Superior temporal gyrus (tissue), 1 donor: ENCODE measurements around the gene IQSEC1.

Source experiments
- DNase-seq: peaks from one replicate; pipeline ENCODE4 v3.0.0-alpha.2; 2016; ENCODE audit errors: extremely low spot score

The IQSEC1 gene

DNA sequence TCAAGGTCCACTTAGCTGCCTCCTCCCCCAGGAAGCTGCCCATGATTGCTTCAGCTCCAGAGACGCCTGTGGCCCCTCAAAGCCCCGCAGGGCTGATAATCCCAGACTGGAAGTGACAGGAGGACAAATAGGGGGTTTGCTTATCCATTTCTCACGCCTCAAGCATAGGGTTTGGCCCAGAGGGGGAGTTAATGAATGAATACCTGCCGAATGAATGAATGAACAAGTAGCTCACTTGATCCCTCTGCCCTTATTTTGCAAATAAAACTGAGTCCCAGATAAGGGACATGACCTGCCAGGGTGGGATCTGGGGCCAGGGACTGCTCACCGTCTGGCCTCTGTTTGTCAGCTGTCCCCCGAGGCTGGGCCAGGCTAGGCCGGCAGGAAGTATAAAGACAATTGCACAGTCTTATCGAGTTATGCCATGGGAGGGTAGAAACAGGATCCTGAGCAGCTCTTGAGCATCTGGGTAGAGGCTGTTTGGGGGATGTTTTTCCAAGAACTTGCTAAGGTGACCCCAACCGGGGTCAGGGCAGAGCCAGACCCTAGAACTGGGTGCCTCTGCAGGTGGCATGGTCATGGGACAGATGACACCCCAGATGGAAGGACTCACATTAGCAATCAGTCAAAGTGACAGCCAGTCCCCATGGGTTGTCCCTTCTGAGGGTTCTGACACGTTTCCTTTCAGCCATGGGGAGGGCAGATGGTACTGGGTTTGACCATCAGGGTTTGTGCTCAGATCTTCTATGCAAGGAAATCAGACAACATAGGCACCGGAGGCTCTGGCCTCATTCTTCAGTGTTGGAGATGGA is 45.0 kb downstream of the IQSEC1 start:
- no peak for DNase-seq

DNA sequence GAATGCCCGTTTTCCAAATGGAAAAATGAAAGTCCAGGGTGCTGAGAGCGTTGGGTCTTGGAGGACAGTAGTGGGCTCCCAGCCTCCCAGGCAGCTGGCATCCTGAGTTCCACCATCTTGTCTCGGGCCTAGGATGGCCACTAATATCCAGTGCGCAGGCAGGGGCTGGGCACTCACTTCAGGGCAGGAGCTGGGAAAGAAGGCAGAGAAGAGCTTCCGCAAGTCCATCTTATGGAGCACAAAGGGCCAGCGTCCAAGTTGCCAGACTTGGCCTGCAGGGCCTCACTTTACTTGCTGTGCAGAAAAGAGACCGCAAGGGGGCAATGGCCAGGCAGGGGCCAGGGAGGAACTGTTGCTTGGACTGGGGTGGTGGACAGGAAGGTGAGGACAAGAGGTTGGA is 46.1 kb downstream of the IQSEC1 start:
- DNase-seq: no peak

DNA sequence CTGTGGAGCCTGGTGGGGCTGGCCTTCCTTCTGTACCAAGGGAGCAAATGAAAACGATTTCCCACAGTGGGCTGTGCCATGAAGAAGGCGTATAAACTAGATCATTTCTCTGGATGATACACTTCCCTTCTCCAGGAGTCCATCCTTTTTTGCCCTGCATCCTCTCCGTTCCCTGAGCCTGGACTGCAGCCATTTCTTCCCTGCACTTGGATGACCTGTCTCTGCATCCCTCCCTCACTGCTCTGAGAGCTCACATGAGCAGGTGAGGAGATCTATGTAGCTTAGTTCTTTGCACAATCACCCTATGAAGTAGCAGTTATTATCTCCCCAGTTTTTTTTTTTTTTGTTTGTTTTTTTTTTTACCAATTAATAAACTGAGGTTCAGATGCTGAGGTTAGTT is 46.7 kb downstream of the IQSEC1 start:
- no peak for DNase-seq

DNA sequence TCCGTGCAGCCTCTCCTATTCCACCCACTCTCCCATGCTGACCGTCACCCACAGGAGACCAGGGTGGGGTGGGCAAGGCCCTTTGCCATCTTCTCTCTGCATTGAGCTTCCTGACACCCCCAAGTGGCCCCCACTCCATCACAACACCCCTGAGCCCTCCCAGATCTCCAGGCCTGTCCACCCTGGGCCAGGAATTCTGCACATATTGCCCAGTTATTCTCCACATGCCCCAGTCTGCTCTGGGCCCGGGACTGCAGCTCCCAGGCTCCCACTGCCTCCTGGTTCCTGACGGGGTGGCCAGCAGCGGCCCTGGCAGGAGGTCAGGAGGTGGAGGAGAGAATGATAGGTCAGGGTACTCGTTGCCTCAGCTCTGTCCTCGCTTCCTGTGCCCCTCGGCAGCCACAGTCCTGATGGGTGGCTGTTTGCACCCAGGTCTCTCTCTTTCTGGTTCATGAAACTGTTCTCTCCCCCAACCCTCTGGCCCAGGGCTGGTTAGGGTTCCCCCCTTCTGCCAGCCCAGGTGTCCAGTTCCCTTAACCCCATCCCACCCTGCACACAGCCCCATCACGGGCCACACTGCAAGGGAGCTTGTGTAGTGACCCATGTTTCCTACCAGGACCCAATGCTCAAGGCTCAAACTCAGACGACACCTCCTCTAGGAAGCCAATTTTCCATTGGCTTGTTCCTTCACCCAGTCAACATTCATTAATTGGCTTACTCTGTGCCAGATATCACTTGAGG is 47.3 kb downstream of the IQSEC1 start:
- no peak for DNase-seq

DNA sequence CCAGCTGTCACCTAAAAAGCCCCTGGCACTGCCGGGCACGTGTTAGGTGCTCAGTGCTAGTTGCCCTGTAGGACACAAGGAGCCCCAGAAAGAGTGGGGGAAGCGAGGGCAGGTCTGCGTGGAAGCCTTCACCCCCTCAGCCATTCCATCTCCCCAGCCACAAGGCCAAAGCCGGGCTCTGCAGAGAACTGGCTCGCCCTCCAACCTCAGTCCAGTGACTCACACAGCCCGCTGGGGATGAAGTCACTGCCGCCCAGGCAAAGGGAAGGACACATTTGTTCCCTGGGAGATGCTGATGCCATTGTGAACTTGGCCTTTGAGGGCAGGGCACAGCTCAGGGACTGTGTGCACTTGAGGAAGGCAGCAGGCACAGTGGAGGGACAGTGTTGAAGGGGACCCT is 48.1 kb downstream of the IQSEC1 start:
- DNase-seq: peak; percentile 73

DNA sequence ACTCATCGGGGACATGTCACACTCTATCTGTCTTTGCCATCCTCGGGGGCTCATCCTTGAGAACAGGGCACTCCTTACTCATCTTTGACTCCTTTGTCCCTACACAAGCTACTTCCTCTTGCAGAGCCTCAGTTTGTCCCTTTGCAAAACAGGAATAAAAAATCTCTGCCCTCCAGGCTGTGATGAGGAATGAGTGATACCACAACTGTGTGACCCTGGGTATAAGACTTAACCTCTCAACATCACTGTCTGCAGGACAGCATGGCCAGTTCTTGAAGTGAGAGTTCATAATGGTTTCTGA is 48.5 kb downstream of the IQSEC1 start:
- no peak for DNase-seq

DNA sequence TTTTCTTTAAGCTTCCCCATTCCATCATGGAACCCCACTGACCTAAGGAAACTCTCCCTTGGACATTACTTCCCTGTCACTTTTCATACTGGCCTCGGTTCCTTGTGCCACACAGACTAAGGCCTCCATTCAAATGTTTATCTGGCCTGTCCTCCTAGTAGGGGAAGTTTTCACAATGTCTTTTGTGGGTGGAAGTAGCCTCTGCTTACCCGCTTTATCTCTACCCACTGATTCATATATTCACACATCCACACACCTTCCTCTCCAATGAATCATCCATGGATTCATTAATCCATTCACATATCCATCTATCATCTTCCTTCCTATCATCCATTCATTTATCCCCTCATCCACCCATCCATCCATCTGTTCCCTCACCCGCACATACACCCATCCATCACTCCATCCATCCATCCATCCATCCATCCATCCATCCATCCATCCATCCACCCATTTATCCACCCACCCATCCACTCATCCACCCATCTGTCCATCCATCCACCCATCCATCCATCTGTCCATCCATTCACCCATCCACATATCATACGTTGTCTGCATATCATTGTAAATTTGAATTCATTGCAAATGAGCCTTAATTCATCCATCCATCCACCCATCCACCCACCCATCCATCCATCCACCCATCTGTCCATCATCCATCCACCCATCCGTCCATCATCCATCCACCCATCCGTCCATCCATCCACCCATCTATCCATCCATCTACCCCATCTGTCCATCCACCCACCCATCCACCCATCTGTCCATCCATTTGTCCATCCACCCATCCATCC is 49.1 kb downstream of the IQSEC1 start:
- no peak for DNase-seq

DNA sequence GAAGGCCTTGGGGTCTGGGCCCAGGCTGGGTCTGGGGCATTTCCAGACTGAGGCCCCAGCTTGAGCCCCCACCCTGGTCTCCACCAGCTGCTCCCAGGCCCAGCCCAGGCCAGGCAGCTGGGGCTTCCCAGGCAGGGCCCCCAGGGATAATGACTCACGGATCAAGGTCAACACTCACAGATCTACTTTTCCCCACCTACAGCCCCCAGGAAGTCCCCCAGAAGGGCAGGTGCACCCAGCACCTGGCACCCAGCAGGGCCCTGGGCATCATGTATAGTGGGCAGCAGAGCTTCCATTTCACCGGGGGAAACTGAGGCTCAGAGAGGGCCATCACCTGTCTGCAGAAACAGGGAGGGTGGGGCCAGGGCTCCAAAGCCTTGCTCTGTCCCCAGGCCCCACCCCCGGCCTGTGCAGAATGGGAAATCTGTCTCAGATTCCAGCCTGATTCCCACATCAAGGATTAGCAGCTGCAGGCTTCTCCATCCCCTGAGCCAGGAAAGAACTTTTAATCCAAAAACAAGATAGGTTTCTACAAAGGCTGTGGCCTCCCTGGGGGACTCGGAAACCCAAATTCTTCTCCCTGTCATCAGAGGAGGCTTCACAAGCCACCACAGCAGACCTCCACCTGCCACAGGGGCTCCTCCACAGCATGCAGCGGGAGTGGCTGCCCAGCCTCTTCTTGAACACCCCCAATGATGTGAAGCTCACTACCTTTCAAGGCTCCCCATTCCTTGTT is 49.8 kb downstream of the IQSEC1 start:
- DNase-seq: no peak

DNA sequence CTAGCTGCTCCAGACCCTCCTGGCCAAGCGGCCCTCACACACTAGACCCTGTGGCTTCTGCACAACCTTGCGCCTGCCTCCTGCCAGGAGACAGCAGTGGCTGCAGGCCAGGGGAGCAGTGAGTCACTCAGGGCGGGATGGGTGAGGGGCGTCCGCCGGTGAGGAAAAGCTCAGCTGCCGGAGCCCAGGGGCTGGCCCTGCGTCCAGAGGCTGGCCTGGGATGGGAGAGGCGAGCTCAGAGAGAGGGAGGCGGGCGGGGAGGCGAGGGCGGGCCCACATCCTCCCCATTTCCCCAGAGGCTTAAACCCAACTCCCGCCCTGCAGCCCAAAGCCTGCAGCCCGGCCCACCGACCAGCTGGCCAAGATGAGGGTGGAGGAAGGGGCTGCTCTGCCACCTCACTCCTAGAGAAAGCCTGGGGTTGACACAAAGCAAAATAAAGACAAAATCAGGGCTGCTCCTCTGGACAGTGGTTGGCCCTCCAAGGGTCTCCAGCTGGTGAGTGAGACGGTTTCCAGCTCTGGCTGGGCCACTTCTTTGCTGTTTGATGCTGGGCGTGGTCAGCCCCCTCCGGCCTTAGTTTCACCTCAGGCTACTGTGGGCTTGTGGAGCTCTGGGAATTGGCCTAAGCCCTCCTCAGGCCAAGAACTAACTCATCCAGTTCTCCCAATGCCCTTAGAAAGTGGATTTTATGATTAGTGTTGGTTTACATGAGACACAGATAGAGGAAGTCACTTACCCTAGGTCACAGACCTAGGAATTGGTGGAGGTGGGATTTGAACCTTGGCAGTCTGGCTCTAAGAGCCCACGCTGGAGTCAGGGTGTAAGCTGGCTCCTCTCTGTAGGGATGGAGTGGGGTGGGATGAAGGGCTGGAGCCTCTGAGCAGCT is 50.6 kb downstream of the IQSEC1 start:
- DNase-seq: no peak

DNA sequence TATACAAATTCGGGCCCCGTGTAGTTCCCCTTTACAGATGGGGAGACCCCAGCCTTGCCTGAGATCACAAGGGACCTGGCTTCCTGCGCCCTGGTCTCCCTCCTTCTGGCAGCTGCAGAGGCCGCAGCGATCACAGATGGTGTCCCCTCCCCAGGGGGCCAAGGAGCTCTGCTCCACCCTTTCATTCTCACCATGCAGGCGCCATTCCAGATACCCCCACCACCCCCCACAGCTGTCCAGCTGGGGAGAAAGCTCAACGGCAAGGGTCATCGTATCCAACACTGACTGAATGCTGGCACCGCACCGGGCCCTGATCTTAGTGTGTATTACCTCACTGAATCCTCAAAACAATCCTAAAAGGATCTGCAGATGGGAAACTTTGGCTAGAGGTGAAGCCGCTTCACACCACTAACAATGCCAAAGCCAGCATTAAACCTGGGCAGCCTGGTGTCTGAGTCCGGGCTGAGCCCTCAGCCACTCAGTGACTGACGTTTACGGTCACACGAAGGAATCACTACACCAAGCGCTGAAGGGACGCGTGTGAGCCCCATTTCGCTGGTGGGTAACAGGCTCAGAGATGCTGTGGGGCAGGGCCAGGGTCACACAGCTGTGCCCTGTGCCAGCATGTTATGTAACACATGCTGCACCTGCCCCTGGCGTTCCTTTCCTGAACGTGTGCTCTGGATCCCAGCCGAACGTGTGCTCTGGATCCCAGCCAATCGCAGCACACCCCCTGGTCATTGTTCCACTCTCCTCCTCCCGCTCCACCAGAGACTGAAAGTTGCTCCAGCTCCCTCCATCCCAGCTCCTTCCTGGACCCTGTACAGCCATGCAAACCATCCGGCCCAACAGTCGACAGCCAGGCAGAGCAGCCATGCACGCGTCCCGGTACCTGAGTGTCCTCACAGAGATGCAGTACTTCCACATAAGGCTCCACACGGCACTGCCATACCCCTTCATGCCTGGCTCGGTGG is 51.8 kb downstream of the IQSEC1 start:
- no peak for DNase-seq

DNA sequence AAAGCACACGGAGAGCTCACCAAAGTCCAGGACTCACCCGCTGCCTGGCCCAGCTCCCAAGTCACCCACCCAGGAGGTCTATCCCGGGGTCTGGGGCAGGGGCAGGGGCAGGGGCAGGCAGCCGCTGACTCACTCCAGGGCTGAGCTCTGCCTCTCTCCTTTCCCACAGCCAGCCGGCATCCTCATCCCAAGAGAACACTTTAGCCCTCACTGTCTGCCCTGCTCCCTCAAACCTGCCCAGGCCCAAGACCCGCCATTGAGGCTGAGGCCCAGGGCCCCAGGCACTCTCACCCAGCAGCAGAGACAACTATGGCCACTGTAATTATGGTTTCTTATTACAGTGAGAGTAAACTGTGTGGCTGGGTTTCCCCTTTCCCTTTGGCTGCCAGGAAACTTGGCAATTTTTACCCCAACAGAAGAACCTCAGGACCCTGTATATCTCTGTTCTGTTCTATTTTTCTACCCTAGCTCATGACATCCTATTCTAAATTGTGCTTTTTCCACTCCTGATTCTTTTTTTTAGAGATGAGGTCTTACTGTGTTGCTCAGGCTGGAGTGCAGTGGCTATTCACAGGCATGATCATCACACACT is 53.0 kb downstream of the IQSEC1 start:
- no peak for DNase-seq

DNA sequence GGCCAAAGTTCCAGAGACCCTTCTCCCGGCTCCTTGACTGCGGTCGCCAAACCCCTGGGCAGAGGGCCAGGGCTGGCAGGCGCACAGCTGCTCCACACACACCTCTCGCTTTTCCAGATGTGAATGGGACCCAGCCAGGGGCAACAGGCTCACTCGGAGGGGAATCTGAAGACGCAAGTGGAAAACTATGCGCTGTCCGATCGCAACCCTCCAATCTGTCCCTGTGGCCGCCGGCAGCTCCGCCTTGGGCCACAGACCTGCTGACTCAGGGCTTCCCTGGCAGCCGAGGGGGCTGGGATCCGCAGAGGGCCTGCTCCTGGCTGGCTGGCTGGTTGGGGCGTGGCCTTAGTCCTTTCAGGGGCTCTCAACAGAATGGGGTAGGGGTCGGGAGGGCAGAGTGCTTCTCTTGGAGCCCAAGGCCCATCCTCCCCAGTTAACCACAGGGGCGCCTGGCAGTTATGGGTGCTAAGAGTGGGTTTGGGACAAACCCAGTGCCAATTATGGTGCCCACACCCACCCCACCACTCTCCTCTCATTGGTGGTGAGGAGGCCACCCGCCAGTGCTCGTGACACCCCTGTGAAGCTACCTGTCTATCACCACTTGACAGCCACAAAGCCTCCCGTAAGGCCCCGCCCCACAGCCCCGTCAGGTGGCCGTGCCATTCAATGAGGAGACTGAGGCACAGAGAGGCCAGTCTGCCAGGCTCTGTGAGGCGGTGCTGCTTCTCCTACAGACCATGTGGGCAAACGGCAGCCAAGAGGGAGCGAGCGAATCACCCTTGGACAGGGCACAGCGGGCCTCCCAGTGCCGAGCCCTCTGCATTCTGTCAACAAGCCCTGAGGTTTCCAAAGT is 53.8 kb downstream of the IQSEC1 start:
- no peak for DNase-seq

DNA sequence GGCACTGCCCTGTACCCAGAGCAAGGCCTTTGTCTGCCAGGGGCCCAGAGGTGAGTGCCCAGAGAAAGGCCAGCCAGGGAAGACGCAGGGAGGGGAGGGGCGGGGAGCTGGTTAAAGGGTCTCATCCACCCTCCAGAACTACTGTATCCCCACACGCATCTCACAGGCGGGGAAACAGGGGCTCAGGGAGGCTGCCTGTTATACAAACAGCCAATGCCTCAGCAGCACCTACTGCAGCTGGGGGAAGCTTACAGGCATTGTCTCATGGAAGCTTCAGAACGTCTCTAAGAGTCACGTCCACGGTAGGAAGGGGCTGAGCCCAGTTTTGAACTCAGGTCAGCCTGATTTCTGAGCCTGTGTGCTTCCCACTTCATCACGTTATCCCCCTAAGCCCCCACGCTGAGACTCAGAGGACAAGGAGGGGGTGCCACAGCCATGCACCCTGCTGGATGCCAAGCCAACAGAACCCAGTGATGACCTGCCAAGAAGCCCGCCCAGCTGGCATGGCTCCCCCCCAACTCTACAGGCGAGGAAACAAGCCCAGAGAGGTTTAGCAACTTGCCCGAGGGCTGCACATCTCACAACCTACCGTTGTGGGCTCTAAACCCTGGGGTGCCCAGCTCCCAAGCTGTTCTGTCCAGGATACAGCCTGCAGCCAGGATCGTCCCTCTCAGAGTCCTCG is 54.5 kb downstream of the IQSEC1 start:
- no peak for DNase-seq

DNA sequence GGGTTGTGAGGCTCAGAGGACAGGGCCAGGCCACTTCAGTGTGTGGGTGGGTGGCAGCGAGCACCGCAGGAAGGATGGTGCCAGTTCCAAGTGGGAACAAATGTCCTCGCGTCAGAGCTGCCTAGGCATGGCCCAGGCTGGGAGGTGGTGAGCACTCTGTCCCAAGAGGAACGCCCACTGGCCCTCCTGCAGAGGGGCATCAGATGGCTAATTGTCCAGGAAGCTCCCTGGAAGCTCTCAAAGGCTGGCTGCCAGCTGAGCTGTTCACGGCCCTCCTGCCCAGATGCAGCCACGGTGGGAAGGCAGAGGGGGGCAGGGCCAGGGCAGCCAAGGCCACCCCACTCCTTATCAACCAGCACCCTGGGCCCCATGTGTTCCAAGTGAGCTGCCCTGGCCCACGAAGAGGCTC is 55.2 kb downstream of the IQSEC1 start:
- DNase-seq: no peak

DNA sequence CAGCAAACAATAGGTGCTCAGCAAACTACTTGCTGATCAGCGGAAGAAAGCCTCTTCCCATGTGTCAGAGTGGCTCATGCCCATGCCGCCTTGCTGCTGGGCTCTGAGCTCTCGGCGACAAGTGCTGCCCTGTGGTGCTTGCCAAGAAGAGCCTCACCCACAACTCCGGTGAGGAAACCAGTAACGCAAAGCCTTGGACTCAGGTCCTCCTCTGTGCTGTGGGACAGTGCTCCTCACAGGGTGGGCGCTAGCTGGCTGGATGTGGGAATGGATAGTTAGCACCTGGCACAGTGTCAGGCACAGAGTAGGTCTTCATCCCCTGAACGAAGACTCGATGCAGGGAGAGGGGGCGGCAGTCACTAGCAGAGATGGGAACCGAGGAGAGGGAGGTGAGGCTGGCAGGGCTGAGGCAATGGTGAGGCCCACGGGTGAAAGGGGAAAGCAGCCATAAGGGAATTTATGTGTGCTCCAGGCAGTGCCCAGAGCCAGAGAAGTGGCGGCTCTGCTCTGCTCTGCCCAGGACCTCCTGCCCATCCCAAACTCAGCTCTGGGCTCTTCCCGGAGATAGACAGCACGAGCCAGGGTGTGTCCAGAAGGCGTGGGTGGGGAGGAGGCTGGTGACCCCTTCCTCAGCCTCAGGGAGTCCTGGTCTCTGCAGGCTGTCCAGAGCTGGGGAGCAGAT is 55.7 kb downstream of the IQSEC1 start:
- DNase-seq: no peak

DNA sequence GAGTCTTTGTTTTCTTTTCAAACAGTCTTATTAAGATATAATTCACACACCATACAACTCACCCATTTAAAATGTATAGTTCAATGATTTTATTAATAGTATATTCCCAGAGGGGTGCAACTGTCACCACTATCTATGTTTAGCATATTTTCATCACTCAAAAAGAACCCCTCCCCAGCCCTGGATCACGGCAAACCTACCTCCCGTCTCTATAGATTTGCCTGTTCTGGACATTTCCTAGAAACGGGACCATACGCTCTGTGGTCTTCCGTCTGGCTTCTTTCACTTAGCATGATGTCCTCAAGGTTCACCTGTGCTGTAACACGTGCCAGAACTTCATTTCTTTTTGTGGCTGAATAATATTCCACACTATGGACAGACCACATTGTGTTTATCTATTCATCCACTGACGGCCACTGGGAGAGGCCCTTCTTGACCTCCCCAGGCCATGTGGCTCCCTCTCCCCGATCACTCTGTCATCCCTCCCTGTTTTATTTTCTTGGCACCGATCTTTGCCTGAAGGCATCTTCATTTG is 56.4 kb downstream of the IQSEC1 start:
- no peak for DNase-seq
